Activated gamma-delta T cell treated with Interleukin-2 at 50 U/mL for 16 hours (primary cell): ENCODE results near the gene TNIK.

ENCODE experiments used
- DNase-seq: peaks from one replicate; pipeline ENCODE4 v3.0.0-alpha.2; 2020

Gene TNIK

DNA sequence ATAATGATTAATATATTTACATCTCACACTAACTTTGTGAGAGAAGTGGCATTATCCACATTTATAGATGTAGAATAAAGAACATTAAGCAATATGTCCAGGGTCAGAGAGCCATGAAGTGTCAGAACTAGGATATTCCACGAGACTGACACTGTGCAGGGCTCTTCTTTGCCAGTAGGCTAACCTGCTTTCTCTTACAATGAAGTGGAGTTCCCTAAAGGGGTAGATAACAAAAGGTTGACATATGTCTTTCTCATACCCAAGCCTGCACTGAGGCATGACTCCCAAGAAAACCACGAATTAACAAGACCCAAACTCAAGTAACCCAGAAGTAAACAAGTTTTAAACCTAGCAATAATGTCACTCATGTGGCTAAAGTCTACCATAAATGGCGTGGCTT, 242.1 kb downstream of the TNIK start:
- DNase-seq = no peak

- no peak for DNase-seq
Measured at GRCh38 chr3:171213907-171214306, 246.3 kb downstream of the TNIK start.

GRCh38 chr3:171213178-171213577, 247.0 kb downstream of the TNIK start:
- no peak for DNase-seq

- no peak for DNase-seq
Measured at GRCh38 chr3:171212648-171213047, 247.6 kb downstream of the TNIK start.

- DNase-seq = no peak
Measured at GRCh38 chr3:171206283-171206682, 253.9 kb downstream of the TNIK start.

DNA sequence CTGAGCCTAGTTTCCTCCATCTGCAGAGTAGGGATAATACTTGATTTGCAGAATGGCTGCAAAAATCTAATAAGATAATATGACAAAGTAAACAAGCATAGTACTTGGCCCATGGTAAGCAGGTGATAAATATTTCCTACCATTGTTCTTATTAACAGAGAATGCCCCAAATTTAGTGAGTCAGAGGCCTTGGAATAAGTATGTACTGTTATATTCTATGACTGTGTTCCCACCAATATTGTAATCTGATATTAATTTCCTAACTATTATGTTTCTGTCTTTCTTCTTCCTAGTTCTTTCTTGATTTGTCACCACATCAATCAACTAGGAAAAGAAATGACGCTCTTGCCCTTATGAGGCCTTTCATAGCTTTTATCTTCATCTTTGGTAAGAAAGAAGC, 255.3 kb downstream of the TNIK start:
- DNase-seq = no peak

DNA sequence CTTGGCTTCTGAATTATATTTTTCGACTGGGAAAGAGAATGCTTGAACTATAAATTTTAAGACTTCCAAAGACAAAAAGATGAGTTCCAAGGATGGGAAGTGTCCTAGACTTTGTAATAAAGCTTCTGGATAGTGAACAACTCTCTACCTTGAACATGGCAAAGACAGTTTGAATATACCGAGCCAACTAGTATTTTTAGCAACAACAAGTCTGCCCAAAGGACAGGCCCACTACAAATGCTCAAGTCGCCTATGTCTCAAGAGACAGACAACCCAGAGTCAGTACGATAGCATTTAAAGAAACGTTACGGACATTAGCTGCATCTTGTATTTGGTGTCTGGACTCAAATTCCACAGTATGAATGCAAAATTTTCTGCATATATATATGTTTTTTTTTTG, 258.4 kb downstream of the TNIK start:
- DNase-seq = no peak

DNA sequence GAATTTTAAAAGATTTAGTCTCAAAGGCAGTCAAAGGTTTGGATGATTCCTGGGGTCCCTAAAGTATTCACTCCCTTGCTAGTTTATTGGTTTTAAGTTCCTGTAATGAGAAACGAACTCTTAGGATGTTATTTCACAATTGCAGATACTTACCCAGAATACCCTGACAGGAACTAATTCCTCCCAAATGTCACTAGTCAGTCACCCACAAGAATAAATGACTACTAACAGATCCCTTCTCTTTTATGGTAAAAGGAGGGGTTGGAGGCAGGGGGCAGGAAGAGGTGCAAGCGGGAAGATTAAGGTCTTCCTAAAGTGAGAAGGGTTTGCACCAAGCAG, 259.5 kb downstream of the TNIK start:
- no peak for DNase-seq

- no peak for DNase-seq
Measured at GRCh38 chr3:171200052-171200749, 260.0 kb downstream of the TNIK start.

GRCh38 chr3:171199473-171199829, 260.8 kb downstream of the TNIK start:
- no peak for DNase-seq

- DNase-seq = no peak
Measured at GRCh38 chr3:171198781-171199472, 261.3 kb downstream of the TNIK start.

DNA sequence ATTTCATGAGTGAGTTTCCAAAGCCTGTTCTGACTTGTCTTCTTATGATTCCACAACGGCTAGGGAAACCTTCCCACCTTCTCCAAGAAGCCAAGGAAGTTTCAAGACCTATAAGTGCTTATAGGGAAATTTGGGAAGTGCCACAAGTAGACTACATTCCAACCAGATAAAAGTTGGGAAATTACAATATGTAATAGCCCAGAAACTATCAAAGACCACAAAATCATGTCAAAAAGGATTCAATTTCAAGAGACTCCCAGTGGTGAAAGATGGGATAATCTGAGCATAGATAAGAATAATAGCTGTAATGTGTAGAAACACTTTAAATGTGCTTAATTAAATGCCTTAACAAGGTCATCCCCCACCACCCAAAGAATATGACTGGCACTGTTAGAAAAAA, 264.5 kb downstream of the TNIK start:
- DNase-seq = no peak

- no peak for DNase-seq
Measured at GRCh38 chr3:171194965-171195364, 265.2 kb downstream of the TNIK start.

- no peak for DNase-seq
Measured at GRCh38 chr3:171193693-171194092, 266.5 kb downstream of the TNIK start.

DNA sequence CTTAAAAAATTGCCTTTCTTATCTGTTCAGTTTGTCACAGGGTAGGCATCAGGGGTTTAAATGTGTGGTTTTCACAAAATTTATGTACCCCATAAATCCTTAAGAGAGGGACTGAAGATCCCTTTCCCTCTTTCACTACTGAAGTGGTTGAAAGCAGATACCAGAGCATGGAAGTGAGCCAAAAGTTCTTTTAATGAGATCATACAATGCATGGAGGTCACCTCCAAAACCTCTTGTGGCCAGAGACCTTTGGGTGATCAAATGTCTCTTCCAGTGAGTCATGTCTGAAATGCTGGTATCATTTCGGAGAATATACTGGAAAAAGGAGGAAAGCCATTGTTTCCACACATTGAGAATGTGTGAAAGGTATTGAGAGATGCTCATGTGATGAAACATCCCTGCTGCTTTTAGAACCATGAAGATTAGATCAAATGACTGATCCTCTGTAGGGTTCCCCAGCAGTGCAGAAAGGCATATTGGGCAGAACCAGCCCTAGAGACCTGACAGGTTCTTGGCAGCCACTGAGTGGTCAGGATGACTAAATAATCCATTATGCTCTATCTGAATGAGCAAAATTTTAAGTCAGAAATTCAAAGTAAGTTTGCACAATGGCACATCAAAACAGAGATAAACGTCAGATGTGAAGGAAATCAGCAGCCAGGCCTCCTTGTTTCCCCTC, 267.9 kb downstream of the TNIK start:
- no peak for DNase-seq

GRCh38 chr3:171190668-171191067, 269.5 kb downstream of the TNIK start:
- no peak for DNase-seq

- no peak for DNase-seq
Measured at GRCh38 chr3:171189394-171190080, 270.7 kb downstream of the TNIK start.

- DNase-seq = no peak
Measured at GRCh38 chr3:171187706-171188290, 272.4 kb downstream of the TNIK start.

- no peak for DNase-seq
Measured at GRCh38 chr3:171186817-171187500, 273.2 kb downstream of the TNIK start.

DNA sequence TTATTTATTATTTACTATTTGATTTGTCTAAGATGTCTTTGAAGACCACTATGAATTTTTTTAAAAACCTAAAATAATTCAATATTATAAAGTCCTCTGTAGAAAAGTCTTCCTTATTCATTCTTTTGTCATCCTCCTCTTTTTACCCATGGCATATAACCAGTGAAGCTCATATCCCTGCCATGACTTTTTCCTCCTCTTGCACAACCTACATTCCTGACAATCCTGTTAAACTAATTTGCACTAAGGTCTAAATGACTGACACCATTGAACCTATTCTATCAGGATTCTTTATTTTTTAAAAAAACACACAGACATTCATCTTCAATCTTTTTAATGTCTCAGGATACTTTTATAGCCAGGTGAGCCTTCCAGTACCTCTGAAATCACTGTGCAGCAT, 273.8 kb downstream of the TNIK start:
- no peak for DNase-seq

DNA sequence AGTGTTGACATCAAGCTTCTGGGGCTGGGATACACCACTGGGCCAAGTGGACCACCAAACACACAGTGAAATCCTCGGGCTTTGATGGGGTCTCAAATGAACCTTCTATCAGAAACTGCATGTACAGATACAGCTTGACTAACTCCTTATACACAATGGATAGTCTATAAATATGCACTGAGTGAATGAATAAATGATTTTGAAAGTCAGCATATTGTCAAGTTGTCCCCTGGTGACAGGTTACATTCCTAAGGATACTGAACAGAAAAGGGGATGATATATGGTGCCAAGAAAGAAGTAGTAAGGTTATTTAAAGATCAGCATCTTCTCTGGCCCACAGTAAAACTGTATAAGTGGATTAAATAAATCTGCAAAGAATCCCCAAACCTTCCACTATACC, 274.2 kb downstream of the TNIK start:
- no peak for DNase-seq

- no peak for DNase-seq
Measured at GRCh38 chr3:171184372-171184771, 275.8 kb downstream of the TNIK start.

GRCh38 chr3:171183042-171183441, 277.2 kb downstream of the TNIK start:
- no peak for DNase-seq
